Endothelial cell of umbilical vein (primary cell): ENCODE data around the gene ZNF143. TPM values are rescaled to one million over a fixed set of nuclear protein-coding genes. Genes with fewer than 3 reads are reported as not detected.

ENCODE experiments used
- BruUV-seq: library from RNA; stranded (reverse); fragments of 400-500 nt; replicated peaks from 2 replicates; lab custom pipeline; 2021; lab: Mats Ljungman, UMichigan
- CTCF ChIA-PET: fragments of 300-600, 350-600 bp; sonication (Branson Sonifier 250); formaldehyde crosslinking; loops from one replicate; lab custom pipeline; 2021; ENCODE audit warnings: antibody characterized with exemption, inconsistent platforms; lab: Charles Lee
- POLR2A ChIA-PET: fragments of 300-600, 350-600 bp; sonication (Branson Sonifier 250); formaldehyde crosslinking; loops from one replicate; lab custom pipeline; 2021; ENCODE audit warnings: antibody characterized with exemption, inconsistent platforms; lab: Charles Lee
- DNase-seq: peaks from one replicate; pipeline ENCODE4 v3.0.0-alpha.2; 2011; ENCODE audit warnings: low read depth, low spot score
- FAIRE-seq: peaks from 2 replicates; lab custom pipeline; 2011; peaks lifted over from hg19 to GRCh38; lab: Jason Lieb, UNC
- H2AFZ ChIP-seq: 2 replicates; pipeline ENCODE4 v1.6.0; 2012; ENCODE audit warnings: low read depth, low read length, control low read depth, inconsistent platforms
- H3K27ac ChIP-seq: 2 replicates; pipeline ENCODE4 v1.5.1; 2011; ENCODE audit warnings: low read depth, mild to moderate bottlenecking, control low read depth, low read length, moderate library complexity; ENCODE audit not compliant: insufficient read depth
- H3K27me3 ChIP-seq, 2 experiments: 2 replicates each; pipeline versions ENCODE4 v1.6.0 to v1.6.1; 2011; ENCODE audit warnings: low read length in 2 of 2, mixed read lengths in 1 of 2; ENCODE audit not compliant: control insufficient read depth in 2 of 2, insufficient read depth in 2 of 2
- H3K36me3 ChIP-seq, 2 experiments: 2 replicates in 1 of 2; 3 replicates in 1 of 2; pipeline ENCODE4 v1.5.1; 2011; ENCODE audit warnings: low read length in 2 of 2, mild to moderate bottlenecking in 1 of 2, moderate library complexity in 1 of 2; ENCODE audit not compliant: control insufficient read depth in 2 of 2, insufficient read depth in 2 of 2; ENCODE audit errors: extremely low read depth in 1 of 2
- H3K4me1 ChIP-seq: 3 replicates; pipeline ENCODE4 v1.5.1; 2011; ENCODE audit warnings: mild to moderate bottlenecking, low read length; ENCODE audit not compliant: control insufficient read depth, insufficient read depth; ENCODE audit errors: extremely low read depth
- H3K4me2 ChIP-seq: 2 replicates; pipeline ENCODE4 v1.6.1; 2011; ENCODE audit warnings: low read length, control low read depth, mixed read lengths; ENCODE audit not compliant: insufficient read depth
- H3K4me3 ChIP-seq, 3 experiments: fragments of 200-600 bp in 1 of 3; sonication (generic), shearing (Covaris generic) in 1 of 3; replicated peaks in 1 of 3; 2 replicates each; pipeline ENCODE4 v1.5.1; 2011 to 2016; ENCODE audit warnings: control low read depth in 3 of 3, low read length in 3 of 3, mild to moderate bottlenecking in 2 of 3, inconsistent platforms in 1 of 3, low read depth in 1 of 3, moderate library complexity in 1 of 3; ENCODE audit not compliant: insufficient read depth in 1 of 3
- H3K79me2 ChIP-seq: 2 replicates; pipeline ENCODE4 v1.6.0; 2012; ENCODE audit warnings: low read length, inconsistent platforms; ENCODE audit not compliant: control insufficient read depth, insufficient read depth
- H3K9ac ChIP-seq: replicated peaks from 2 replicates; pipeline ENCODE3; 2011; ENCODE audit warnings: low read length, control low read depth; ENCODE audit not compliant: insufficient read depth; ENCODE audit errors: extremely low read depth
- H3K9me1 ChIP-seq: replicated peaks from 3 replicates; pipeline ENCODE4 v1.6.0; 2011; ENCODE audit warnings: mild to moderate bottlenecking, low read length; ENCODE audit not compliant: control insufficient read depth, insufficient read depth; ENCODE audit errors: extremely low read depth
- H3K9me3 ChIP-seq: replicated peaks from 2 replicates; pipeline ENCODE4 v1.5.1; 2012; ENCODE audit warnings: low read length, inconsistent platforms; ENCODE audit not compliant: control insufficient read depth, insufficient read depth
- H4K20me1 ChIP-seq: replicated peaks from 2 replicates; pipeline ENCODE3; 2011; ENCODE audit warnings: mild to moderate bottlenecking, low read length; ENCODE audit not compliant: control insufficient read depth, insufficient read depth; ENCODE audit errors: extremely low read depth
- EZH2 ChIP-seq: IDR thresholded peaks from 2 replicates; pipeline ENCODE4 v1.6.1; 2012; ENCODE audit warnings: borderline replicate concordance, low read depth, mild to moderate bottlenecking, moderate library complexity, low read length, inconsistent platforms; ENCODE audit not compliant: severe bottlenecking
- JUN ChIP-seq: IDR thresholded peaks from 2 replicates; pipeline ENCODE4 v1.6.1; 2011; ENCODE audit warnings: borderline replicate concordance, low read depth; ENCODE audit not compliant: insufficient read length, insufficient read depth
- MAX ChIP-seq: IDR thresholded peaks from 2 replicates; pipeline ENCODE4 v1.6.1; 2011; ENCODE audit not compliant: insufficient read depth, insufficient read length
- MYC ChIP-seq: IDR thresholded peaks from one replicate; pipeline ENCODE4 v1.6.1; 2011; ENCODE audit warnings: mild to moderate bottlenecking, low read depth, low read length
- POLR2A ChIP-seq: IDR thresholded peaks from 2 replicates; pipeline ENCODE4 v1.6.1; 2012; ENCODE audit warnings: low read depth, mild to moderate bottlenecking, control low read depth, low read length
- POLR2AphosphoS5 ChIP-seq: IDR thresholded peaks from 2 replicates; pipeline ENCODE4 v1.6.1; 2012; ENCODE audit warnings: low read depth, mild to moderate bottlenecking, control low read depth, low read length, moderate library complexity; ENCODE audit not compliant: insufficient read depth
- dilution Hi-C: fragments of 300-500 bp; cut with MboI; formaldehyde crosslinking; loops from one replicate; pipeline ENCODE4 v1.15.0; 2019; ENCODE audit warnings: low sequenced_read_pairs; ENCODE audit not compliant: extremely low pct_ligation_motif_present
- intact Hi-C: fragments of 100-400 bp; cut with micrococcal nuclease; formaldehyde crosslinking; loops from one replicate; pipeline ENCODE4 v1.10.0; 2022
- polyA plus RNA-seq, 4 experiments: library from polyadenylated mRNA; depleted of rRNA in 3 of 4; stranded (reverse) in 3 of 4; unstranded in 1 of 4; fragments of >200 nt; gene quantifications; 2 replicates each; pipeline versions ENCODE4 v1.2.1 to v1.2.3, GENCODE V29; 2011 to 2012; ENCODE audit warnings: missing spikeins in 1 of 4
- total RNA-seq: library from RNA; stranded (reverse); gene quantifications from 2 replicates; pipeline ENCODE4 v1.2.3, GENCODE V29; 2021

Gene ZNF143
- total and polyA plus RNA-seq, 2 donors (not counting 3 experiments of a cell fraction or from before 2014, with no cell fraction given): 19.0 to 29.8 TPM

GRCh38 chr11:9438611-9439010 is 22.2 kb upstream of the ZNF143 start:
- DNase-seq (no peak), FAIRE-seq (no peak)
- H3K4me3 ChIP-seq: no peak overlapping the region
- no peaks in the 10 kb centered on the region for H3K9me3 ChIP-seq
- H3K36me3 ChIP-seq: peaks cover 20 to 49% of the 10 kb centered on the region in 2 experiments
- dilution Hi-C loops: no loop called here
- H2AFZ ChIP-seq: no peak overlapping the region
- ChIA-PET CTCF (no interaction called here), POLR2A (no interaction called here)
- peaks cover 5% of the 10 kb centered on the region for H3K79me2 ChIP-seq
- H3K4me1 ChIP-seq: no peaks in the 10 kb centered on the region
- intact Hi-C loops: no loop called here
- H3K27me3 ChIP-seq: no peaks in the 10 kb centered on the region
- BruUV-seq: no TSS peak
- TF ChIP-seq MYC (no peak), EZH2 (no peak), MAX (no peak)
- no peak overlapping the region for H3K9ac ChIP-seq
- H3K9me1 ChIP-seq: no peaks in the 10 kb centered on the region
- H3K27ac ChIP-seq: no peak overlapping the region
- H4K20me1 ChIP-seq: no peaks in the 10 kb centered on the region
- H3K4me2 ChIP-seq: no peak overlapping the region

- Histone ChIP-seq H3K27me3 (no peaks in the 10 kb centered on the region), H3K4me1 (no peaks in the 10 kb centered on the region), H3K79me2 (no peaks in the 10 kb centered on the region), H3K9me3 (no peaks in the 10 kb centered on the region), H3K9me1 (no peaks in the 10 kb centered on the region), H3K9ac (no peak overlapping the region), H3K36me3 (peaks cover 10% of the 10 kb centered on the region in 2 experiments), H3K4me3 (no peak overlapping the region), H4K20me1 (no peaks in the 10 kb centered on the region), H3K4me2 (no peak overlapping the region), H2AFZ (no peak overlapping the region), H3K27ac (no peak overlapping the region)
- CTCF ChIA-PET: no interaction called here
- BruUV-seq: no TSS peak
- DNase-seq (no peak), FAIRE-seq (no peak)
- no peak for TF ChIP-seq JUN
- TF ChIP-seq POLR2A: no peak
- no peak for TF ChIP-seq EZH2
- no peak for TF ChIP-seq POLR2AphosphoS5
- POLR2A ChIA-PET: no interaction called here
- intact Hi-C loops (loop anchor here (5.0 kb wide), 1 partner anchor 61 kb away; no protein-coding TSS in a partner anchor), dilution Hi-C loops (no loop called here)
Observed at GRCh38 chr11:9446230-9446629, 14.6 kb upstream of the ZNF143 start.
